MM.1S (cell line): ENCODE data around the gene WHRN.

Source experiments
- EZH2 ChIP-seq: fragments of 300-600 bp; sonication (generic); optimal IDR thresholded peaks from 2 replicates; pipeline ENCODE3; 2017; ENCODE audit warnings: low read depth, mild to moderate bottlenecking, antibody characterized with exemption, low read length, mixed read lengths
- EZH2phosphoT487 ChIP-seq: fragments of 300-600 bp; sonication (generic); IDR thresholded peaks from 2 replicates; pipeline ENCODE4 v1.6.1; 2018; ENCODE audit warnings: antibody characterized with exemption, low read length
- TF ChIP-seq, protein P1 (sequence below): fragments of 300-600 bp; sonication (generic); IDR thresholded peaks from 2 replicates; pipeline ENCODE4 v1.5.1; 2016; ENCODE audit warnings: antibody characterized with exemption, low read length, mixed read lengths

DNA sequence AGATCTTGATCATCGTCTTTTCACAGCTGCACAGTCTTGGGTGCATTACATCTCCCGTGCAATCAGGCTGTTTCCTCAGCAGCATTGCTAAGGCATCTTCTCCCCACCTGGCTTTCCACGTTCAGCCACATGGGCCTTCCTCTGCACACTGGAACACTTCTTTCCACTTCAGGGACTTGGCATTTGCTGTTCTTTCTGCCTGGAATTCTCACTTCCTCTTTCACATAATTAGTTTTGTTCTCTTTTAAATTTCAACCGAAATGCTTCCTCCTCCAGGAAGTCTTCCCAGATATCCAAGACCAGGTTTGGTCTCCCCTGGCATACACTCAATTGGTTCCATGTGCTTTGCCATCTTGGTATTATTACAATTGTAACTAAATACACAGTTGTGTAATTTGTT is 43.8 kb downstream of the WHRN start:
- TF ChIP-seq, protein P1, sequence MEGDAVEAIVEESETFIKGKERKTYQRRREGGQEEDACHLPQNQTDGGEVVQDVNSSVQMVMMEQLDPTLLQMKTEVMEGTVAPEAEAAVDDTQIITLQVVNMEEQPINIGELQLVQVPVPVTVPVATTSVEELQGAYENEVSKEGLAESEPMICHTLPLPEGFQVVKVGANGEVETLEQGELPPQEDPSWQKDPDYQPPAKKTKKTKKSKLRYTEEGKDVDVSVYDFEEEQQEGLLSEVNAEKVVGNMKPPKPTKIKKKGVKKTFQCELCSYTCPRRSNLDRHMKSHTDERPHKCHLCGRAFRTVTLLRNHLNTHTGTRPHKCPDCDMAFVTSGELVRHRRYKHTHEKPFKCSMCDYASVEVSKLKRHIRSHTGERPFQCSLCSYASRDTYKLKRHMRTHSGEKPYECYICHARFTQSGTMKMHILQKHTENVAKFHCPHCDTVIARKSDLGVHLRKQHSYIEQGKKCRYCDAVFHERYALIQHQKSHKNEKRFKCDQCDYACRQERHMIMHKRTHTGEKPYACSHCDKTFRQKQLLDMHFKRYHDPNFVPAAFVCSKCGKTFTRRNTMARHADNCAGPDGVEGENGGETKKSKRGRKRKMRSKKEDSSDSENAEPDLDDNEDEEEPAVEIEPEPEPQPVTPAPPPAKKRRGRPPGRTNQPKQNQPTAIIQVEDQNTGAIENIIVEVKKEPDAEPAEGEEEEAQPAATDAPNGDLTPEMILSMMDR: no peak
- TF ChIP-seq EZH2 (no peak), EZH2phosphoT487 (no peak)
